ENCODE measurements around the gene SDR42E1. TPM values are rescaled to one million over a fixed set of nuclear protein-coding genes. Genes with fewer than 3 reads are reported as not detected.

The SDR42E1 gene
- total RNA-seq, 4 donors from 2014 or later, result 0.16 to 2.3 (median 0.20) TPM

DNA sequence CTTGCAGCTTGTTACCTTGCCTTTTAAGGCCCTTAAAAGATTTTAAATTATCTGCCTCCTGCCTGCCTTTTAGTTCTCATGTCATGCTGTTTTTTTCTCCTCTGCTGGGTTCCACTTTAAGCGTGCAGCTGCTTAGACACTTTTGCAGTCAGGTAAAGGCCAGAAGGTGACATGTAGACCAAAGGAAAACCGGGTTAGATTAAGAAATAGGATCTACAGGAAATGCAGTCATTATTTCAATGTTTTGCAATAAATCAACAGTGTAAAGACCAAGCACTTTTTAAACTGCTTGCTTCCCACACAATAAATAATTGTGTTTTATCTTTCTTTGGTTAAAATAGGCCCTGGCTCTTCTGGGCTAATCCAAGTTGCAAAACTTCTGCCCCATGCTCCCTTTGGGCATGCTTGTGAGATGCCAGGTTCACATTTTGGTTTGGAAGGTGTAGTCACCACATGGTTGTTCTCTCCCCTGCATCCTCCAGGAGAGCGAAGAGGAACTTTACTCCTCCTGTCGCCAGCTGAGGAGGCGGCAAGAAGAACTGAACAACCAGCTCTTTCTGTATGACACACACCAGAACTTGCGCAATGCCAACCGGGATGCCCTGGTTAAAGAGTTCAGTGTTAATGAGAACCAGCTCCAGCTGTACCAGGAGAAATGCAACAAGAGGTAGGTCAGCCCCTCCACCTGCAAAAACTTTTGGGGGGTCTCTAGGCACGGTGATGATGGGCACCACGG lies 54.9 kb downstream of the SDR42E1 start:
- TF ChIP-seq, protein P1, sequence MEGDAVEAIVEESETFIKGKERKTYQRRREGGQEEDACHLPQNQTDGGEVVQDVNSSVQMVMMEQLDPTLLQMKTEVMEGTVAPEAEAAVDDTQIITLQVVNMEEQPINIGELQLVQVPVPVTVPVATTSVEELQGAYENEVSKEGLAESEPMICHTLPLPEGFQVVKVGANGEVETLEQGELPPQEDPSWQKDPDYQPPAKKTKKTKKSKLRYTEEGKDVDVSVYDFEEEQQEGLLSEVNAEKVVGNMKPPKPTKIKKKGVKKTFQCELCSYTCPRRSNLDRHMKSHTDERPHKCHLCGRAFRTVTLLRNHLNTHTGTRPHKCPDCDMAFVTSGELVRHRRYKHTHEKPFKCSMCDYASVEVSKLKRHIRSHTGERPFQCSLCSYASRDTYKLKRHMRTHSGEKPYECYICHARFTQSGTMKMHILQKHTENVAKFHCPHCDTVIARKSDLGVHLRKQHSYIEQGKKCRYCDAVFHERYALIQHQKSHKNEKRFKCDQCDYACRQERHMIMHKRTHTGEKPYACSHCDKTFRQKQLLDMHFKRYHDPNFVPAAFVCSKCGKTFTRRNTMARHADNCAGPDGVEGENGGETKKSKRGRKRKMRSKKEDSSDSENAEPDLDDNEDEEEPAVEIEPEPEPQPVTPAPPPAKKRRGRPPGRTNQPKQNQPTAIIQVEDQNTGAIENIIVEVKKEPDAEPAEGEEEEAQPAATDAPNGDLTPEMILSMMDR (IDR thresholded peaks at IDR 0.05; ENCODE audit: low read depth), result no peak

DNA sequence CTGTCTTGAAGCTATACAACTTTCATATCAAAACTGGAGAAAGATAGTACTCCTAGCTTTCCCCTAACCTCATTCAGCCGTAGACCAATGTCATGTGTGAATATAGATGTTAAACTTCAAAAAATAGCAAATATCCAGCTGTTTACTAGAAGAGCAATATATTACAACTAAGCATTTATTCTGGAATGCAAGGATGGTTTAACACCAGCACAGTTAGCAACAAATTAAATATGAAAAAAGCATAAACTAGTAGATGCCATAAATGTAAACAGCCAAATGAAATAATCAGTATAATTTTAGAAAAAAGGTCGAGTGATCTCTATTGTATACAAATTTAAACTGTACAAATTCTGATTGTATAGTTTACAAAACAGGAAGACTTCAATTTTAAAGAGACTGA lies 59.7 kb downstream of the SDR42E1 start:
- TF ChIP-seq, protein P1 (IDR thresholded peaks at IDR 0.05; ENCODE audit: low read depth), result no peak

DNA sequence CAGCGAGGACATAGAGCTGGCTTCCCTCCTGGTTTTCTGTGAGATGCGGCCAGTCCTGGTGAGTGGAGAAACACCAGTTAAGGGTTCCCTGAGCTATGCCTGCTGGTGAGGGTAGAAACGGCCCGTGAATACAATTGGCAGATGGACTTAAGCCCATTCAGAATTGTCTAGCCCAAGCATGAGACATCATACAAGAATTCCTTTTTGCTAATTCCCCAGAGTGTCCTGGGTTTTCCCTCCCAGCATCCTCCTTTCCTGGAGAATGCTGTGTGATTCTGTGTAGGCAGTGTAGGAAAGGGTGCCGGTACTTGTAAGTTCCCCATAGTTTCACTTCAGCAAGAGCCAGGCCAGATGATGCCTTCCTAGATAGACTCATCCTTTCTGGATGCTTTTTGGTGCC lies 65.1 kb downstream of the SDR42E1 start:
- TF ChIP-seq, protein P1 (IDR thresholded peaks at IDR 0.05; ENCODE audit: low read depth), result no peak

DNA sequence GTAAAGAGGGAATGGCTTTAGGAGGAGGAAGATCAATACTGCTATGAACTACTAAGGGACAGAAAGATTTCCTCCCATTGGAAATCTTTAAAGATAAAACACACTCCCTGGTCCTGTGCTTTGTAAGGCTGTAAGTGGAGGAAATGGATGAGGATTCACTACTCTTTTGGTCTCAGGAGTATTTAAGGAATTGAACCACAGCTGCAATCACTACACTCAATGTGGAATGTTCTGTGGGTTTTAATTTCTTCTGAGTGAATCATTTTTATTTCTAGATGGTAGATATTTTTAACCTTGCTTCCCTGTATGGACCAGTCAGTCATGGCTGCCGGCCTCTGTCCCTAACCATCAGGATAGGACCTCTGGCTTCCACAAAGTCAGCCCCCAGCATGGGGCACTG lies 65.6 kb downstream of the SDR42E1 start:
- TF ChIP-seq, protein P1 (IDR thresholded peaks at IDR 0.05; ENCODE audit: low read depth), result no peak

DNA sequence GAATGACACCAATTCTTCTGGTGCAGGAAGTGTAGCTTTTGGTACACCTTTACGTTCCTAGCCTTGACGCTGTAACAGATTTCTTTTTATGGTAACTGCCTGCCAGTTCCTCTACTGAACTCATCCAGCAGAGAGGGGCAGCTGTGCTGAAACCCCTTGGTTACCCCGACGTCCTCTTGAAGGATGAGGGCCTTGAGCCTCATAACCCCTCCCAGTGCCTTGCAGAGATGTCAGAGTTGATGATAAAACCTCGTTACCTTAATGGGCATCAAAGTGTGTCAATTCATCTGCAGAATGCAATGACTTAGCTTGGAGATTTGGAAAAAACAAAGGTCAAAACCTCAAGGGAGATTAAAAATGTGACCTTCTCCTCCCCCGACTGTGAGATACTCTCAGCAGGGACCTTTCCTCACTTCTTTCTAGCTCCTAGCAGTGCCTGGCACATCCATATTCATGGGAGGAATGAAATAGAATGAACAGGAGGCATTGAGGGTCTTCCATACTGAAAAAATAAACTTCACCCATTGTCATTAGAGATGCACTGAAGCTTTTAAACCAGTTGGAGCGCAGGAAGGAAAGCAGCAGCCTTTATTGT lies 69.2 kb downstream of the SDR42E1 start:
- TF ChIP-seq, protein P1 (IDR thresholded peaks at IDR 0.05; ENCODE audit: low read depth), result no peak

DNA sequence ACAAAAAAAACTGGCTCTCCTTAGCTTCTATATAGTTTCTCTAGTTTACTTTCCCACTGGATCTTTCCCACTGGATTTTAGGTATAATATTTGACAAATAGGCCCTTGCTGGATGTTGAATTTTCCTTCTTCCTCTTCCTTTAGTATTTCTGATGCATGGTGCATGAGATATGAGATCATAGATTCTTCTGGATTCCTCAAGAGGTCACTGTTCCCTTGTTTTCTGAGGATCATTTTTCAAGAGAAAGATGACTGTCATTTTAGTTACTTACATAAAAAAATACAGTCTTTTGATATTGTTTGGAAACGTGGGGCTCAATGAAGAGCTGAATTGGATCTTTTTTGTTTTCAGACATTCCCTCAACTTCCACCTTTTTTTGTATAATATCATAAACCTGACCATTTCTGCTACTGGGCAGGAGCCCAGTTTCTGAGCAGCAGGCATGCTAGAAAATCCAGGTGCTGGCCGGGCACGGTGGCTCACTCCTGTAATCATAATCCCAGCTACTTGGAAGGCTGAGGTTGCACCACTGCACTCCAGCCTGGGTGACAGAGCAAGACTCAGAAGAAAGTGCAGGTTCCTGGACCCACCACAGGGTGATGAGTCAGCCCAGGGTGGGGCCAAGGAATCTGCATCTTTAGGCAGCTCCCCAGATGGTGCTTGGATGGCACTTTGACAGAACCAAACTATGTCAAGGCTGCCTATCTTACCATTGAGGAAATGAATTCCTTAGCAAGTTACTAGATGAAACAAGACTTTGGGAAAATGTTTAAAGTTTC lies 70.3 kb downstream of the SDR42E1 start:
- TF ChIP-seq, protein P1 (IDR thresholded peaks at IDR 0.05; ENCODE audit: low read depth), result no peak
